ENCODE measurements around the gene PLCD3. TPM values are rescaled to one million over a fixed set of nuclear protein-coding genes. Genes with fewer than 3 reads are reported as not detected.
"Not testable (repeated sequence)": the region's sequence is repeated elsewhere in the genome, so short reads cannot be mapped to it uniquely, and the experiment has no call there.

Gene PLCD3
- total RNA-seq, 1 experiment from 2014 or later: 36.3 TPM

GRCh38 chr17:45135192-45135977 is 3.1 kb upstream of the PLCD3 start, which contains the start of gene ACBD4:
Gene ACBD4, plus strand, starts transcription at chr17:45135687. Its CDS starts 458 bp downstream, at chr17:45136145.
- DNase-seq (ENCODE audit: low read depth): peak; percentile 95

GRCh38 chr17:45132572-45133463 is 503 bp upstream of the PLCD3 start:
- peak; percentile 74 for DNase-seq (ENCODE audit: low read depth)

- DNase-seq (ENCODE audit: low read depth): peak; percentile 50
Observed at GRCh38 chr17:45131616-45132319, 547 bp downstream of the PLCD3 start.

DNA sequence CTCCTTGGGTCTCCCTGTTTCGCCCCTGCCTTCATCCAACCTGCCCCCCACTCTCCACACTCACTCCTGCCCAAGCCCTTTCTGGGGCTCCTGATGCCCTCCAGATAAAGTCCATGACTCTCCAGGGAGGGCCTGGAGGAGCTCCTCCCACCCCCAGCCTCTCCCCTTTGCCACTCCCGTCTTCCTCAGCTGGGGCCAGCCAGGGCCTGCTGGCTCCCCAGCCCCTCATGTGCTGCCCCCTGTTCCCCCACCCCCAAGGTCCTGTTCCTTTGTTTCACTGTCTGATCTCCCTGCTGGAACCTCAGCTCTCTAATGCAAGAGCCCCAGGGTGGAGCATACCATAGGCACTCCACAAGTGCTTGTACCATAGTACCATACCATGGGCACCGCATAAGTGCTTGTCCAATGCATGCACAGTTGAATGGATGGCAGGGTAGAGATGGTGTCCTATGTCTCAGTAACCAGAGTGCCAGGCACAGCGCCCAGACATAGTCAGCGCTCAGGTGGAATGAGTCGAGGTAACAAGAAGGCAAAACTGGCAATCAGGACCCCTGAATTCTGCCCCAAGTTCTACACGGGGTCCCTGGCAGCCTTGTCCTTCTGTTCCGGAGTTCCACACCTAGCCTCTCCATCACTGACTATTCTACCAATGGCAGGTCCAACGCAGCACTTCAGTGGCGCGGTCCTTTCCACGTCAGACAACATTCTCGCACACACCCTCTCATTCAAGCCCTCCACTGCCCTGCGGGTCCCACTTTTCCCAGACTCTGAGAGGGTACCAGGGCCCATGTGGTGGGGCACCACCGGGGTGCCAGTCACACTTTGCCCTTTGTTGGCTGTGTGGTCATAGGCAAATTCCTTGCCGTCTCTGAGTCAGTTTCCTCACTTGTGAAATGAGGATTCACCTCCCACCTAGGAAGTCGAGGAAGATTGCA is 1.4 kb downstream of the PLCD3 start:
- no peak for DNase-seq (ENCODE audit: low read depth)

DNA sequence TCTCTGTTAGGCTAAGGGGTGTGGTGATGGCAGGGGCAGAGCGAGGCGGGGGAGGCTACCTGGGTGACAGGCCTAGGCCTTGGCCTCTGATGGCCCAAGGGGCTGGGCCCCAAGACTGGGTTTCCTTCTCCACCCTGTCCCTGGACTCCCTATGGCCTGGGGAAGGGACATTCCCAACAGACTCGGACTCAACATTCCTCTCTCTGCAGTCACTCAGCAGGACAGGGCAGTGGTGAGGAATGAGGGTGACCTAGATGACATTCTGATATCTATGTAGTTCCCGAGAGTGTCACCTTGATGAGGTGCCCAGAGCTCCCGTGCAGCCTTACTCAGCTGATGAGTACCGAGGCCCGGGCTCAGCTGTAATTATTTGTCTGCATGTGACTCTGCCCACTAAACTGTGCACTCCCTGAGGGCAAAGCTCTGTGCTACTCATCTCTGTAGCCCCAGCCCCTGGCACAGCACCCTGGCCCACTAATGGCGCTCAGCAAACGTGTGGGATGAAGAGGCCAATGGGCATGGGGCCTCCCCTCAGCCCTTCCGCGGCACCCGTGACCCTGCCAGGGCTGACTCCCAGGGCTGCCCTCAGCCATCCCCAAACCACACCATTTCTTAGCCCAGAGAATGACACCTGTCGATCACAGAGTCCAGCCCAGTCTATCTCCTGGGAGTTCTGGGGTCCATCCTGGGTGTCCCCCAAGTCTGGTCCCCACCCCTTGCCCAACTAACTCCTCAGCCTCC is 2.2 kb downstream of the PLCD3 start:
- DNase-seq (ENCODE audit: low read depth): peak; percentile 79

DNA sequence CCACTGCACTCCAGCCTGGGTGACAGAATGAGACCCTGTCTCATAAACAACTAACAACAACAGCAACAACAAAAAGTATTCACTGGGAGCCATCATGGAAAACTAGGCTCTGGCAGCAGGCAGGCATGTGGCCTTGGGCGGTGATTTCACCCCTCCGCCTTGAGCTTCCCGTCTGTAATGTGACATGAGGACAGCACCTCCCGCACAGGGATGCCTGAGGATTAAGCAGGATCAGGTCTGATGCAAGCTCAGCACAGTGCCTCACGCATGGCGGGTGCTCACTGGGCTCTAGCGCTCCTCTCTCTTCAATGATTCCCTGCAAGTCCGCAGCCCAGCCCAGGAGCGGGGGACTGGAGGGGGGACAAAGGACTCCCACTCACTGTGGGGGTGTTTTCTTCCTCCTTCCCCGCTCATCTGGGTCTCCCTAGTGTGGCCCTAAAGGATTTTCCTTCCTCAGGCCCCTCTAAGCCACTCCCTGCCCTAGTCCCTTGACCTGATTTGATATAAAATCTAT is 2.8 kb downstream of the PLCD3 start:
- peak; percentile 59 for DNase-seq (ENCODE audit: low read depth)

GRCh38 chr17:45128989-45129388 is 3.3 kb downstream of the PLCD3 start:
- no peak for DNase-seq (ENCODE audit: low read depth)

DNA sequence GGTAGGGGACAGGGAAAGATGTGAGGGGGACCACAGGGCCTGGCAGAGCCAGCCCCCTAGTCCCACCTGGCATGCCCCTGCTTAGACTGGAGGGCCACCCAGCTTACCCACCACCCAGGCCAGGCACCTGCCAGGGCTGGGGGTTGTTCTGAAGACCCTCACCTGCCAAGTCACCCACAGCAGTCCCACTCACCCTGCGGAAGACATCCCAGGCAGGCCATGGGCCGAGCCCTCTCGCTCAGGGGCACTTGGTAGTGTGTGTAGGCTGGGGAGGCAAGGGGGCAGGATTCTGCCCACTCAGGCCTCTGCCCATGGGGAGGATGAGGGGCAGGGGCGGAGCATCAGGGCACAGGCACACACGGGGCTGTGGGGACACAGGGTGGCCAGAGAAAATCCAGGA is 4.0 kb downstream of the PLCD3 start:
- no peak for DNase-seq (ENCODE audit: low read depth)

- DNase-seq (ENCODE audit: low read depth): peak; percentile 56
Observed at GRCh38 chr17:45127548-45128300, 4.6 kb downstream of the PLCD3 start.

GRCh38 chr17:45127207-45127547 is 5.1 kb downstream of the PLCD3 start:
- DNase-seq (ENCODE audit: low read depth): no peak

DNA sequence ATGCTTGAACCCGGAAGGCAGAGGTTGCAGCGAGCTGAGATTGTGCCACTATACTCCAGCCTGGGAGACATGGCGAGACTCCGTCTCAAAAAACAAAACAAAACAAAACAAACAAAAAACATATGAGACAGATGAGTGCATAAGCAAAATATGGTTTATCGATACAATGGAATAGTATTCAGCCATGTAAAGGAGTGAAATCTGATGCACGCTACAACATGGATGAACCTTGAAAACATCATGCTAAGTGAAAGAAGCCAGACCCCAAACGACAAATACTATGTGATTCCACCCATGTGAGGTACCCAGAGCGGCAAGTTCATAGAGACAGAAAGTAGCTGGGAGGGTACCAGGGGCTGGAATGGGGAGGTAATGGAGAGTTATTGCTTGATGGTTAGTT is 6.8 kb downstream of the PLCD3 start:
- DNase-seq (ENCODE audit: low read depth): no peak

DNA sequence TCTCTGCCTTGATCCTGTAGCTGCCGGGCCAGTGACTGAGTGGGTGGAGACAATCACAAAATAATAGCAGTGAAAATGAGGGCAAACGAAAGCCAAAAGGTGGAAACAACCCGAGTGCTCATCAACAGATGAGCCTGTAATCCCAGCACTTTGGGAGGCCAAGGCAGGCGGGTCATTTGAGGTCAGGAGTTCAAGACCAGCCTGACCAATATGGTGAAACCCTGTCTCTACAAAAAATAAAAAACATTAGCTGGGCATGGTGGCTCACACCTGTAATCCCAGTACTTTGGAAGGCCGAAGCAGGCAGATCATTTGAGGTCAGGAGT is 7.6 kb downstream of the PLCD3 start:
- DNase-seq (ENCODE audit: low read depth): not testable (repeated sequence)

DNA sequence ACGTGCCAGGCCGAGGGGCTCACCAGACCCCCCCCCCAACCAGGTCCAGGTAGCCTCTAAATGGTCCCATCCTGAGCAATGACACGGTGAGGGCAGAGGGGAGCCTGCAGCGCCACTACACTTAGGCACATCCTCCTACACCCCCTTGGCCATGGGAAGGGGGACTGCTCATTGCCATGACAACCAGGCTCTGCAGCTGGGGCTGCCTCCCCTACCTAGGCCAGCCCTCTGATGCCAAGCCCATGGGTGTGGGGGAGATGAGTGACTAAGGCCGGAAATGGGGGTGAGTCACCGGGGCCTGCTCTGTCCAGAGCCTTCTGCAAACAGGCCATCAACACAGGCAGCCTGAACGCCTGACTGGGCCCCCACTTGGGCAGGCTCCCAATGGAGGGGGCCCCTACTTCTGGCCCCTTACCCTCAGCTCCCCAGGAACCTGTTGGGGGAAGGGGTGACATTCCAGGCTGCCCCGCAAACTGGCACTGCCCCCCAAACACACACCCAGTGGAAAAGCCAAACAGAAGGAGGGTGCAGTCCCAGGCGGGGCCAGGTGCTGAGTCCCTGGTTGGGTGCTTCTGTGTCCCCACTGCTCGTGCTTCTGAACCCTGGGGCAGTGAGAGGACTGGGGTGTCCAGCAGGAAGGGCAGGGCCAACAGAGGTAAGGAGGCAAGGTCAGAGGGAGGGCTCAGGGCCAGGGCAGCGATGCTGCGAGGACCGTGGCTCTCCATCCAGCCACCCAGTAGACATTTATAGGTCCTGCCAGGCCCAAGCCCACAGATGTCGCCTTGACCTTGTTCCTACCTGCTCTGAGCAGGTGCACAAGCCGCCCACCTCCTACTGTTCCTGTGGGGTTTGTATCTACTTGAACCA is 8.2 kb downstream of the PLCD3 start:
- DNase-seq (ENCODE audit: low read depth): peak; percentile 92

DNA sequence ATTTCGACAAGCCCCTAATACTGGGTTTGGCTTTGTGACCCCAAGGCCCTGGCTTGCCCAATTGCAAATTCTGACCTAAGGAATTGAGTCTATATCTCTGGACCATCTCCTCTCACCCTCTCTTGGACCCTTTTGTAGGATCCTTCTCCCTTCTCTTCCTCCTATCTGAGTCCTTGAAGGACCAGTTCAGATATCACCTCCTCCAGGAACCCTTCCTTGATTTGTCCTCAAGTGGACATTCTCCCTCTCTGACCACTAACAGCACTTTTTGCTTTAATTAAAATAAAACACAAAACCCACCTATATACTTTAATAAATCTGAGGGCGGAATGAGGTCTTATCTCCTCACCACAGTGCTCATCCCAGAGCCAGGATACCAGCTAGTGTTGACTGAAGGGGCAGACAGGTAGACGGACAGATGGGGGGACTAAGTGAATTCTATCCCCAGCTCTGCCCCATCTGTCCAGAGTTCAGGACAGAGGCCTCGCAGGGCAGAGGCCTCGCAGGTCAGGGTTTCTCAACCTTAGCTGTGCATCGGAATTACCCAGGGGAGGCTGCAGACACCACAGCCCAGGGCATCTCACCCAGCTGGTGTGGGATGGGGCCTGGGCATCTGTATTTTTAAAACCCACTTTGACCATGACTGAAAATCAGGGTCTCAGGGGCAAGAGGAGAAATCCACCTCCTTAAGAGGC is 9.1 kb downstream of the PLCD3 start:
- DNase-seq (ENCODE audit: low read depth): no peak

- DNase-seq (ENCODE audit: low read depth): no peak
Observed at GRCh38 chr17:45121055-45121454, 11.3 kb downstream of the PLCD3 start.

DNA sequence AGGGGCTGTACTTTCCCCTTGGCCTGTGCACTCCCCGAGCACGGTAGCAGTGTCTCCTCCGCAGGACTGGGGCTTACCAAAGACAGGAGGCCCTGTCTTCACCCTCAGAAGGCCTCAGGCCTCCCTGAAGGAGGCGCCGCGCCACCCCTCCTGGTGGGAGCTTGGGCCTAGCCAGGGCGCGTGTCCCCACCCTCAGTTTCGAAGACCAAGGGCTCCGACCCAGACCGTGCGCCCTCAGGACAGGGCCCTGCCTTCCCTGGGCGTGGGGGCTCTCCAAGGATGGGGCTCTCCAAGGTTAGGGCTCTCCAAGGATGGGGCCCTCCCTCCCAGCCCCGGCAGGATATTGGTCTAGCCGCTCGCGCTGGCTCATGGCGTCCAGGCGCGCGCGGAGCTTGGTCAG is 11.8 kb downstream of the PLCD3 start:
- no peak for DNase-seq (ENCODE audit: low read depth)

DNA sequence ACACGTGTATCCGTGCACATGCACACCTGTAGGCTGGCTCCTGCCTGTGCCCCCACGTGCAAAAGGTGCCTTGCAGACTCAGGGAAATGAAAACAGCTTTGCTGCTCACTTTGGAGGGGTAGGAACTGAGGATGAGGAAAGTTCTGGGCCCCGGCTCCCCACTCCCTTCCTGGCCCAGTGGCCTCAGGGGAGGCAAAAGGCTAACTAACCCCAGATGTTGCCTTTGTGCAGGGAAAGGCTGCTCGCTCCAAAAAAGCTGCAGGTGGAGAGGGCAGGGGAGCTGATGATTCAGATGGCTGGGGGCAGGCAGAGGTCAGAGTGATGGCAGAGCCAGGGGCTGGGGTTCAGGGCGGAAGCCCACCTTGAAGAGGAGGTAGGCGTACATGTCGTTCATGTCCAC is 12.4 kb downstream of the PLCD3 start:
- DNase-seq (ENCODE audit: low read depth): no peak

DNA sequence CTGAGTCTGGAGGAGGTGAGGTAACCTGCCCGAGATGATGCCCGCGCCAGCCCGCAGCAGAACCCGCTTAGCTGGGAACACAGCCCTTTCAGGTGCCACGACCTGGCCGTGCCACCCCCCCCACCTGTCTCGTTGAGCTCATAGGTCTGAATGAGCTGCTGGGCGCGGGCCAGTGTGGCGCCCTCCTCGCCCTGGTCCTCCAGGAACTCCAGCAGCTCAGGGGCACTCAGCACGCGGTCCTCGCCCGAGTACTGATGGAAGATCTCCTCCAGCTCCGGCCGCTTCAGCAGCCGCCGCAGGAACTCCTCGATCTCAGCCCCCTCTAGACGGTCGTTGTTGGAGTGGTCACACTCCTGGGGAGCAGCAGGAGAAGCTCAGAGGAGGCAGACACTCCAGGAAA is 13.6 kb downstream of the PLCD3 start:
- DNase-seq (ENCODE audit: low read depth): no peak

Measured in M059J (cell line).